ENCODE data around the gene YAE1.

YAE1 gene

GRCh38 chr7:39554583-39555165, 11.5 kb upstream of the YAE1 start:
- DNase-seq (ENCODE audit: low read depth, low spot score) = no peak

GRCh38 chr7:39557222-39557621, 9.0 kb upstream of the YAE1 start:
- no peak for DNase-seq (ENCODE audit: low read depth, low spot score)

GRCh38 chr7:39557911-39558310, 8.3 kb upstream of the YAE1 start:
- no peak for DNase-seq (ENCODE audit: low read depth, low spot score)

GRCh38 chr7:39560408-39560807, 5.8 kb upstream of the YAE1 start:
- DNase-seq (ENCODE audit: low read depth, low spot score) = no peak

GRCh38 chr7:39560997-39561396, 5.2 kb upstream of the YAE1 start:
- DNase-seq (ENCODE audit: low read depth, low spot score) = peak; percentile 15

- DNase-seq (ENCODE audit: low read depth, low spot score) = no peak
These were observed 666 bp upstream of the YAE1 start for GRCh38 chr7:39565538-39565937.

- DNase-seq (ENCODE audit: low read depth, low spot score) = no peak
These were observed 1.1 kb downstream of the YAE1 start for GRCh38 chr7:39567294-39567693.

GRCh38 chr7:39574673-39575349, 8.6 kb downstream of the YAE1 start:
- no peak for DNase-seq (ENCODE audit: low read depth, low spot score)

GRCh38 chr7:39577229-39577874, 11.1 kb downstream of the YAE1 start:
- no peak for DNase-seq (ENCODE audit: low read depth, low spot score)

- DNase-seq (ENCODE audit: low read depth, low spot score) = peak; percentile 77
These were observed 14.1 kb downstream of the YAE1 start for GRCh38 chr7:39580149-39580874.

GRCh38 chr7:39582536-39582935, 16.3 kb downstream of the YAE1 start:
- no peak for DNase-seq (ENCODE audit: low read depth, low spot score)

GRCh38 chr7:39583539-39583938, 17.3 kb downstream of the YAE1 start:
- DNase-seq (ENCODE audit: low read depth, low spot score) = no peak

- DNase-seq (ENCODE audit: low read depth, low spot score) = no peak
These were observed 21.2 kb downstream of the YAE1 start for GRCh38 chr7:39587393-39587792.

GRCh38 chr7:39588416-39588815, 22.2 kb downstream of the YAE1 start:
- no peak for DNase-seq (ENCODE audit: low read depth, low spot score)

GRCh38 chr7:39589323-39590111, 23.3 kb downstream of the YAE1 start:
- peak; percentile 88 for DNase-seq (ENCODE audit: low read depth, low spot score)

GRCh38 chr7:39592586-39592985, 26.4 kb downstream of the YAE1 start:
- no peak for DNase-seq (ENCODE audit: low read depth, low spot score)

- no peak for DNase-seq (ENCODE audit: low read depth, low spot score)
These were observed 28.9 kb downstream of the YAE1 start for GRCh38 chr7:39594988-39595620.

GRCh38 chr7:39602351-39602750, 36.1 kb downstream of the YAE1 start:
- no peak for DNase-seq (ENCODE audit: low read depth, low spot score)

GRCh38 chr7:39603924-39604323, 37.7 kb downstream of the YAE1 start:
- DNase-seq (ENCODE audit: low read depth, low spot score) = no peak

GRCh38 chr7:39605087-39605486, 38.9 kb downstream of the YAE1 start:
- DNase-seq (ENCODE audit: low read depth, low spot score) = no peak

GRCh38 chr7:39606352-39606751, 40.1 kb downstream of the YAE1 start:
- no peak for DNase-seq (ENCODE audit: low read depth, low spot score)
